NAMALWA (cell line): ENCODE data around the gene SLC5A2.

ENCODE experiments used
- DNase-seq: peaks from one replicate; pipeline ENCODE4 v3.0.0-alpha.2; 2015; ENCODE audit warnings: low spot score

The SLC5A2 gene

GRCh38 chr16:31459687-31460581, 23.0 kb upstream of the SLC5A2 start:
- peak; percentile 99 for DNase-seq

- peak; percentile 72 for DNase-seq
Measured at GRCh38 chr16:31460582-31461002, 22.3 kb upstream of the SLC5A2 start.

DNA sequence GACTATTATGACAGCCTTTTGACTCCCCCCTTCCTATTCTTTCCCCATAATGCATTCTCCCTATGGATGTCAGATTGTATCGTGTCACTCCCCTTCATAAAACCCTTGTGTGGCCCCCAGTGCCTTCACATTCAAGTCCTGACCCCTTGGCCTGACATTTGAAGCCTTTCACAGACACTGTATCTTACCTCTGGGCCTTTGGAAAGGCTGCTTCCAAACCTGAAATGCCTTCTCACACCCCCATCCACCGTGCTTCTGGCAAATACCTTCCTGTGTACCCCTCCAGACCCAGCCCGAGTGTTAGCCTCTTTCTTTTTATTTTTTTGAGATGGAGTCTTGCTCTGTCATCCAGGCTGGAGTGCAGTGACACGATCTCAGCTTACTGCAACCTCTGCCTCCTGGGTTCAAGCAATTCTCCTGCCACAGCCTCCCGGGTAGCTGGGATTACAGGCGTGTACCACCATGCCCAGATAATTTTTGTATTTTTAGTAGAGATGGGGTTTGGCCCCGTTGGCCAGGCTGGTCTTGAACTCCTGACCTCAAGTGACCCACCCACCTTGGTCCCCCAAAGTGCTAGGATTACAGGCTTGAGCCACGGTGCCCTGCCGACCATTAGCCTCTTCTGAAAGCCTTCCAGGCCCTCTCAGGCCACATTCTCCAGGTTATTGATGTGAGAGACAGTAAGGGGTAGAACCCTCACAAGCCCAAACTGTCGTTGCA, 21.6 kb upstream of the SLC5A2 start:
- no peak for DNase-seq

- no peak for DNase-seq
Measured at GRCh38 chr16:31461921-31462804, 20.8 kb upstream of the SLC5A2 start.

DNA sequence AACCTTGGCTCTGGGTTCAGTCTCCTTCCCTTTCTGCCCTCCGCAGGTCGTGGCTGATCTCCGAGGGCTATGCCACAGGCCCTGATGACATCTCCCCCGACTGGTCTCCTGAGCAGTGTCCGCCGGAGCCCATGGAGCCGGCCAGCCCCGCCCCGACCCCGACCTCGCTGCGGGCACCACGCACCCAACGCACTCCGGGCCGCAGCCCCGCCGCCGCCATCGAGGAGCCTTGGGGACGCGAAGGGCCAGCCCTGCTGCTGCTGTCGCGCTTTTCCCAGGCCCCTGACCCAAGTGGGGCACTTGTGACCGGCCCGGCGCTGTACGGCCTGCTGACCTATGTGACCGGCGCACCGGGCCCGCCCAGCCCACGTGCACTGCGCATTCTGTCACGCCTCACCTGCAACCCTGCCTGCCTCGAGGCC, 18.6 kb upstream of the SLC5A2 start:
- no peak for DNase-seq

- DNase-seq, result no peak
Measured at GRCh38 chr16:31464781-31465260, 18.1 kb upstream of the SLC5A2 start.

DNA sequence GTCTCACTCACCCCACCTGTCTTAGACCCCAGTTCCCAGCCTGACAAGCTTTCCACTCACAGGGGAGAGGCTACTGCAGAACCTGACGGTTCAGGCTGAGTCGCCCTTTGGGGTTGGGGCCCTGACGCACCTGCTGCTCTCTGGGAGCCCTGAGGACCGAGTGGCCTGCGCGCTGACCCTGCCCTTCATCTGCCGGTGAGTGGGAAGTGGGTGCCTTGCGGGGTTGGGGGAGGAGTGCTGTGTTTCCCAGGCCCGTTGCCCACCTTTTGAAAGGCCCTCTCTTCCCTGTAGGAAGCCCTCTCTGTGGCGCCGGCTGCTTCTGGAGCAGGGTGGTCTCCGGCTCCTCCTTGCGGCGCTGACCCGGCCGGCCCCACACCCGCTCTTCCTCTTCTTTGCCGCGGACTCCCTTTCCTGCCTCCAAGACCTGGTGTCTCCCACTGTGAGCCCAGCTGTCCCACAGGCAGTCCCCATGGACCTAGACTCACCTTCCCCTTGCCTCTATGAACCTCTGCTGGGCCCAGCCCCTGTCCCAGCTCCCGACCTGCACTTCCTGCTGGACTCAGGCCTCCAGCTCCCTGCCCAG, 17.0 kb upstream of the SLC5A2 start:
- DNase-seq, result no peak

GRCh38 chr16:31466381-31466841, 16.5 kb upstream of the SLC5A2 start:
- DNase-seq, result no peak

DNA sequence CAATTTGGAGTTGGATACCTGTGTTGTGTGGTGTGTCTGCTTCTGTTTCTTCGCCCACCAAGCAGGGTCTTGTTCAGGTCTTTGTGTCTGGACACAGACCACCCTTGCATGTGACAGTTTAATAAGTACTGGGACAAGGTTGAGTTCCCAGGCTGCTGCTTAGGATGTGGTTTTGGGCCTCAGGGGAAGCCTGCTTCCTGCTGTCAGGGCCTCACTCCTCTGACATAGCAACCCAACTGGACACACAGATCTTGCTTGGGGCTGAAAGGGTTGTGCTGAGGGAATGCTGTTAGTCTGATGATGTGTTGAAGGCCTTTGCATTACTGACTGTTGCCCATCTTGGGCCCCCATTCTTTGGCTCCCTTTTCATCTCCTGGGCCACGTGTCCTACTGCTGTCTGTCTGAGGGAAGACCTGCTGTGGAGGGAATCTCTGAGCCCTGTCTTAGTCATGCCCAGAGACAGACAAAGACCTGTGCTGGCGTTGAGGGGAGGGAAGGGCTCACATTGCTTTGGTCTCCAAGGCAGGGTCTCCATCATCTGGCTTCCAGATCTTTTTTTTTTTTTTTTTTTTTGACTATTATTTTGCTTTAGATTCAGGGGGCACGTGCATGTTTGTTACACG, 15.7 kb upstream of the SLC5A2 start:
- DNase-seq, result no peak

- DNase-seq, result no peak
Measured at GRCh38 chr16:31467858-31468257, 15.1 kb upstream of the SLC5A2 start.

DNA sequence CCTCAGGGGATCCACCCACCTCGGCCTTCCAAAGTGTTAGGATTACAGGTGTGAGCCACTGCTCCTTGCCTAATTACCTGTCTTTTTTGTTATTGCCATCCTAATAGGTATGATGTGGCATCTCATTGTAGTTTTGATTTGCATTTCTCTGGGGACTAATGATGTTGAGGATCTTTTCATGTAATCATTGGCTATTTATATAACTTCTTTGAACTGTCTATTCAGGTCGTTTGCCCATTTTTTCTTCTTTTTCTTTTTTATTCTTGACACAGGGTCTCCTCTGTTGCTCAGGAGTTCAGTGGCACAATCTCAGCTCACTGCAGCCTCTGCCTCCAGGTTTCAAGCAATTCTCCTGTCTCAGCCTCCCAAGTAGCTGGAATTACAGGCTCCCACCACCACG, 12.3 kb upstream of the SLC5A2 start:
- DNase-seq, result no peak

DNA sequence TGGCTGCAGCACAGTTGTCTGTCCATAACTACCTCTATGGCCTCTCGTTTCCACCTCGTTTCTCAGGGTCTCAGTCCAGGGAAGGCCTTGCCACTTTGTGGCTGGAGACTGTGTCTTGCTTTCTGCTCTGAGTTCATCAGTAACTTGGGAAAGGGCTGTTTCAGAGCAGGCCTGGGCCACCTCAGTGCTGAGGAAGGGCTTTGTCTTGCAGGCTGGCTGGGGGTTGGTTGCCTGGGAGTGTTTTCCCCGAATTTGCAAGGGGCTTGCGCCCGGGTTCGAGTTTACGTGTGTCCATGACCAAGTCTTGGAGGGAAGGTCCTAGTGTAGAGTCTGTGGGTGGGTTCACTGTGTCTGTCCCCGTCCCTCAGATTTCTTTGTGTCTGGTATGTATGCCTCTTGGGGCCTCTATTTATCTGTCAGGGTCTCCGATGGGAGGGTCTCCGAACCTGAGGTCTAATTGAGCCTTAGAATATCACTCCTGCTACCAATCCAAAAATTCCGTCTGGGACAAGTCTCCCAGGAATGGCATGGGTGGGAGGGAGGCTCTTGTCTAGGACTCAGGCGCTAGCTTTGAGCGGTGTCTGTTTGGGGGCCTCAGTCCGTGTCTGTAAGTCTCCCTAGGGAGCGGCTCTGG, 11.6 kb upstream of the SLC5A2 start:
- no peak for DNase-seq

GRCh38 chr16:31471875-31472708, 10.8 kb upstream of the SLC5A2 start, which contains the start of gene TGFB1I1:
TGFB1I1 (plus strand) TSS chr16:31472152; CDS start chr16:31472189, 37 bp downstream.
- no peak for DNase-seq

DNA sequence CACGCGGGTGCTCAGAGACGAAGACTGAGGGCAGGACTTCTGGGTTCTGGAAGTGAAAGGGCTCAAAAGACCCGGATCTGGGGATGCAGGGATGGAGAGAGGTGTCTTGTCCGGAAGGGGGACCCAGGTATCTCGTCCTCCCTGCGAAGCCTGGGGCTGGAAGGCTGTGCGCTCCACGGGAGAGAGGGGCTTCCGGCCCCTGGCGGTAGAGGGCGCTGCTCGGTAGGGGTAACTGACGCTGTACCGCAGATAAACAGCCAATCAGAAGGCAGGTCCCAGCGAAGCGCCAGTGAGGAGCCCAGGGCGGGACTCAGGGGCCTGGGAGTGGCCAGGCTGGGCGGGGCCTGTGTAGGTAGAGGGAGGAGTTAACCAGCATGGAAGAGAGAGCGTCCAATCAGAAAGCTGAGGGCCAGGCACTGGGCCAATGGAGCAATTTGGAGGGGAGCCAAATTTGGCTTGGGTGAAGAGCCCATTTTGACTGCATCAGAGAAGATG, 10.2 kb upstream of the SLC5A2 start:
- DNase-seq, result peak; percentile 68

GRCh38 chr16:31473264-31473984, 9.5 kb upstream of the SLC5A2 start:
- no peak for DNase-seq

DNA sequence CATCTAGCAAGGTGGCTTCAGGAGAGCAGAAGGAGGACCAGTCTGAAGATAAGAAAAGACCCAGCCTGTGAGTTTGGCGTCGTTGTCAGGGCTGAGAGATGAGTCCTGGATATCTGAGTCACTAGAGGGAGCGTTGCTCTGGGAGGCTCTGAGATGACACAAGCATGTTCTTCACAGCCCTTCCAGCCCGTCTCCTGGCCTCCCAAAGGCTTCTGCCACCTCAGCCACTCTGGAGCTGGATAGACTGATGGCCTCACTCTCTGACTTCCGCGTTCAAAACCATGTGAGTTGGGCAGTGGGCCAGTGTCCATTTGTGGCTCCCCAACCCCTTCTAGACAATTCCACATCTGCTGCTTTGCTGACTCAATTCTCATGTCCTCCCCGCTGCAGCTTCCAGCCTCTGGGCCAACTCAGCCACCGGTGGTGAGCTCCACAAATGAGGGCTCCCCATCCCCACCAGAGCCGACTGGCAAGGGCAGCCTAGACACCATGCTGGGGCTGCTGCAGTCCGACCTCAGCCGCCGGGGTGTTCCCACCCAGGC, 8.7 kb upstream of the SLC5A2 start:
- DNase-seq, result no peak

GRCh38 chr16:31474773-31475738, 7.9 kb upstream of the SLC5A2 start:
- DNase-seq, result no peak
